ENCODE measurements around the gene ARL13A. TPM values are rescaled to one million over a fixed set of nuclear protein-coding genes. Genes with fewer than 3 reads are reported as not detected.

Gene ARL13A
- total RNA-seq, 1 experiment from 2014 or later: not detected

DNA sequence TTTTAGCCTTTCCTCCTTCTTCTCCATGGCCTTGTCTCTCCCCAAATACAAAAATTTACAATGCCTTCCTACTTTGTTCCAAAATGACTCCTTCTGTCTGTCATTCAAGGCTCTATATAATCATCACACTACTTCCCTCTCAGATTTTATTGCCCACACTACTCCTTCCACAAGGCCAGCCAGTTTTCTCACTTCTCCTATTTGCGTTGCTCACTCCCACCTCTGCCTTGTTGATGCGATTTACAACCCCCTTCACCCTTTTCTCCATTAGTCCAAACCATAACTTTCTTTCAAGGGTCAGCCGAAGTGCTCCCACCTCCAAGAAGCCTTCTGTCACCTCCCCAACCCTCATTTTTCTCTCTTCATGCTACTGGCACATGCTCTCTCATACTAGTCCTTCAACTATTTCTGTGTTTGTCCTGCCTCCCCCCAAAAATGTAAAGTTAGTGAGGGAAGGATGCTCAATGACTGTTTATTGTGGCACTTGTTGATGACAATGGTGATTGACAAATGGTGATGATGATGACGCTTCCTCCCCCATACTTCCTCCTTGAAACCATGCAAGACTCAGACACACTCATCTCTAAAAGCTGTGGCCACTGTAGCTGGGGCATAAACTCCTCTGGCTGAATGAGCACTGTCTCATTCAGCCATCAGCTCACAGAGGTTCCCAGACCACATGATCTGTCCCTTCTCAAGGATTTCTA is 38.1 kb upstream of the ARL13A start:
- H3K27me3 ChIP-seq (ENCODE audit: control insufficient read depth, insufficient read depth, low read length): peaks cover 2% of the 10 kb centered on the region; the same call in 1 of the 2 replicates
- in situ Hi-C loops (cut with HindIII; ENCODE audit: low pct_unique_long_range_greater_than_20kb, low sequenced_read_pairs) (no loop called here), intact Hi-C loops (cut with micrococcal nuclease; ENCODE audit: unreplicated experiment) (no loop called here)
- peaks cover 3% of the 10 kb centered on the region for H3K4me1 ChIP-seq (ENCODE audit: control insufficient read depth, insufficient read depth, low read length)
- no peaks in the 10 kb centered on the region for H3K9me3 ChIP-seq (ENCODE audit: control insufficient read depth, insufficient read depth, low read depth, low read length)
- no peak overlapping the region for H3K27ac ChIP-seq (ENCODE audit: low read length)
- POLR2A ChIA-PET: no interaction called here
- no peaks in the 10 kb centered on the region for H3K36me3 ChIP-seq (ENCODE audit: control insufficient read depth, insufficient read depth, low read length)
- CTCF ChIA-PET: no interaction called here
- no peak for TF ChIP-seq POLR2AphosphoS5 (IDR thresholded peaks at IDR 0.05; ENCODE audit: low read depth, low read length)
- TF ChIP-seq TCF7L2 (IDR thresholded peaks at IDR 0.05; ENCODE audit: low read depth, low read length): no peak
- TF ChIP-seq CTCF (IDR thresholded peaks at IDR 0.05): no peak
- no peak for TF ChIP-seq REST (IDR thresholded peaks at IDR 0.05; ENCODE audit: insufficient read depth in 1 of 2, low read depth in 2 of 2, low read length in 1 of 2)
- no peak for TF ChIP-seq SIN3A (IDR thresholded peaks at IDR 0.05; ENCODE audit: borderline replicate concordance, insufficient read depth, low read depth, low read length)
- H3K4me3 ChIP-seq (ENCODE audit: low read depth in 2 of 2, low read length in 2 of 2): no peak overlapping the region
- ATAC-seq (no peak), DNase-seq (ENCODE audit: low read depth, low spot score) (no peak)
- no TSS peak for BruUV-seq (replicated peaks)

GRCh38 chrX:100931925-100932285 is 37.6 kb upstream of the ARL13A start:
- intact Hi-C loops (cut with micrococcal nuclease; ENCODE audit: unreplicated experiment): no loop called here
- CTCF ChIA-PET: no interaction called here

More at GRCh38 chrX:100931925-100932285, 37.6 kb upstream of the ARL13A start:
- no peak for ATAC-seq
- Histone ChIP-seq H3K36me3 (ENCODE audit: control insufficient read depth, insufficient read depth, low read length) (no peaks in the 10 kb centered on the region), H3K27ac (ENCODE audit: low read length) (no peak overlapping the region), H3K4me1 (ENCODE audit: control insufficient read depth, insufficient read depth, low read length) (peaks cover 3% of the 10 kb centered on the region), H3K4me3 (ENCODE audit: low read depth in 2 of 2, low read length in 2 of 2) (no peak overlapping the region), H3K9me3 (ENCODE audit: control insufficient read depth, insufficient read depth, low read depth, low read length) (no peaks in the 10 kb centered on the region), H3K27me3 (ENCODE audit: control insufficient read depth, insufficient read depth, low read length) (peaks cover 2% of the 10 kb centered on the region; the same call in 1 of the 2 replicates)
- no peak for DNase-seq (ENCODE audit: low read depth, low spot score)
- POLR2A ChIA-PET: no interaction called here
- in situ Hi-C loops (cut with HindIII; ENCODE audit: low pct_unique_long_range_greater_than_20kb, low sequenced_read_pairs): no loop called here
- no TSS peak for BruUV-seq (replicated peaks)
- no peak for TF ChIP-seq POLR2AphosphoS5 (IDR thresholded peaks at IDR 0.05; ENCODE audit: low read depth, low read length)
- TF ChIP-seq CTCF (IDR thresholded peaks at IDR 0.05): no peak
- TF ChIP-seq SIN3A (IDR thresholded peaks at IDR 0.05; ENCODE audit: borderline replicate concordance, insufficient read depth, low read depth, low read length): no peak
- TF ChIP-seq REST (IDR thresholded peaks at IDR 0.05; ENCODE audit: insufficient read depth in 1 of 2, low read depth in 2 of 2, low read length in 1 of 2): no peak
- TF ChIP-seq TCF7L2 (IDR thresholded peaks at IDR 0.05; ENCODE audit: low read depth, low read length): no peak
